Astrocyte (in vitro differentiated cells and primary cell): ENCODE data around the gene LSM12. TPM values are rescaled to one million over a fixed set of nuclear protein-coding genes. Genes with fewer than 3 reads are reported as not detected.

ENCODE experiments used
- DNase-seq: peaks from one replicate; pipeline ENCODE4 v3.0.0-alpha.2; 2010; ENCODE audit warnings: low read depth
- FAIRE-seq: peaks from 2 replicates; lab custom pipeline; 2011; peaks lifted over from hg19 to GRCh38; lab: Jason Lieb, UNC
- H2AFZ ChIP-seq: 2 replicates; pipeline ENCODE4 v1.6.0; 2012; ENCODE audit warnings: low read depth, low read length, inconsistent platforms
- H3K27ac ChIP-seq: 2 replicates; pipeline ENCODE4 v1.5.1; 2011; ENCODE audit warnings: low read depth, low read length, inconsistent platforms
- H3K27me3 ChIP-seq: 2 replicates; pipeline ENCODE4 v1.6.0; 2011; ENCODE audit warnings: low read length, inconsistent platforms; ENCODE audit not compliant: insufficient read depth
- H3K36me3 ChIP-seq: 2 replicates; pipeline ENCODE4 v1.5.1; 2011; ENCODE audit warnings: low read length, inconsistent platforms; ENCODE audit not compliant: insufficient read depth
- H3K4me1 ChIP-seq: 2 replicates; pipeline ENCODE4 v1.5.1; 2011; ENCODE audit warnings: low read length, inconsistent platforms; ENCODE audit not compliant: insufficient read depth
- H3K4me2 ChIP-seq: 2 replicates; pipeline ENCODE4 v1.6.0; 2012; ENCODE audit warnings: low read length, inconsistent platforms
- H3K4me3 ChIP-seq: 2 replicates; pipeline ENCODE4 v1.5.1; 2011; ENCODE audit warnings: low read depth, mild to moderate bottlenecking, low read length, inconsistent platforms; ENCODE audit not compliant: insufficient read depth
- H3K79me2 ChIP-seq: 2 replicates; pipeline ENCODE4 v1.6.0; 2012; ENCODE audit warnings: mild to moderate bottlenecking, low read length, inconsistent platforms; ENCODE audit not compliant: insufficient read depth
- H3K9ac ChIP-seq: 2 replicates; pipeline ENCODE4 v1.6.0; 2012; ENCODE audit warnings: mild to moderate bottlenecking, low read length, inconsistent platforms
- H3K9me3 ChIP-seq: 2 replicates; pipeline ENCODE4 v1.5.1; 2012; ENCODE audit warnings: low read depth, mild to moderate bottlenecking, low read length, inconsistent platforms; ENCODE audit not compliant: insufficient read depth
- H4K20me1 ChIP-seq: 2 replicates; pipeline ENCODE4 v1.6.0; 2012; ENCODE audit warnings: low read length, inconsistent platforms; ENCODE audit not compliant: insufficient read depth
- H3K27ac Mint-ChIP-seq: one replicate; pipeline ENCODE4 v1.8.0; 2021; ENCODE audit warnings: mild to moderate bottlenecking, mixed read lengths; ENCODE audit not compliant: unreplicated experiment
- H3K27me3 Mint-ChIP-seq: one replicate; pipeline ENCODE4 v1.8.0; 2021; ENCODE audit warnings: low read depth, mixed read lengths; ENCODE audit not compliant: unreplicated experiment
- H3K36me3 Mint-ChIP-seq: one replicate; pipeline ENCODE4 v1.8.0; 2021; ENCODE audit warnings: low read depth, mixed read lengths; ENCODE audit not compliant: unreplicated experiment
- H3K4me1 Mint-ChIP-seq: one replicate; pipeline ENCODE4 v1.8.0; 2021; ENCODE audit warnings: low read depth, mixed read lengths; ENCODE audit not compliant: unreplicated experiment
- H3K4me3 Mint-ChIP-seq: one replicate; pipeline ENCODE4 v1.8.0; 2021; ENCODE audit warnings: mild to moderate bottlenecking, moderate library complexity, mixed read lengths; ENCODE audit not compliant: unreplicated experiment
- H3K9me3 Mint-ChIP-seq: one replicate; pipeline ENCODE4 v1.8.0; 2021; ENCODE audit warnings: mild to moderate bottlenecking, mixed read lengths; ENCODE audit not compliant: unreplicated experiment
- EZH2 ChIP-seq: IDR thresholded peaks from 2 replicates; pipeline ENCODE4 v1.6.1; 2012; ENCODE audit warnings: mild to moderate bottlenecking, low read length, inconsistent platforms; ENCODE audit not compliant: insufficient read depth
- total RNA-seq: library from RNA; stranded (reverse); gene quantifications from 2 replicates; pipeline ENCODE4 v1.2.1, GENCODE V29; 2021
- TF ChIP-seq, protein P1 (sequence below): IDR thresholded peaks from 2 replicates; pipeline ENCODE4 v1.5.1; 2011; ENCODE audit warnings: low read depth, mild to moderate bottlenecking, inconsistent platforms, low read length, moderate library complexity; ENCODE audit not compliant: insufficient read depth

Gene LSM12
- total RNA-seq, 1 donor from 2014 or later = 90.5 TPM

DNA sequence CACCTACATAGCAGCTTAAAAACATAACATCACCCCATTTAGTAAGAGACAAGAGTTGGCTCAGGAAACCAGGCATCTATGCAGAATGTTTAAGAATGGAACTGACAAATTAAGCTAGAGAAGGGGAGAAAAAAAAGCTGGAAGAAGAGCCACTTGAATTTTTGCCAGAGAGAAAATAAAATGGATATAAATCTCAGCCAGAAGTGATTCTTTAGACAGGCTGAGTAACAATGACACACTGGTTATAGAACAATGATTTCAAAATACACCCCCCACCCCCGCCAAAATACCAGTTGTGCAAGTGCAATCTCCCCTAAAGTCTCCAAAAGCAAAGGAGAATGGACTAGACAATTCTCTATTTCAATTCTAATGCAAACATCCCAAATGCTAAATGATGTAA, 22.4 kb downstream of the LSM12 start:
- H3K4me1 Mint-ChIP-seq = peaks cover 37% of the 10 kb centered on the region

DNA sequence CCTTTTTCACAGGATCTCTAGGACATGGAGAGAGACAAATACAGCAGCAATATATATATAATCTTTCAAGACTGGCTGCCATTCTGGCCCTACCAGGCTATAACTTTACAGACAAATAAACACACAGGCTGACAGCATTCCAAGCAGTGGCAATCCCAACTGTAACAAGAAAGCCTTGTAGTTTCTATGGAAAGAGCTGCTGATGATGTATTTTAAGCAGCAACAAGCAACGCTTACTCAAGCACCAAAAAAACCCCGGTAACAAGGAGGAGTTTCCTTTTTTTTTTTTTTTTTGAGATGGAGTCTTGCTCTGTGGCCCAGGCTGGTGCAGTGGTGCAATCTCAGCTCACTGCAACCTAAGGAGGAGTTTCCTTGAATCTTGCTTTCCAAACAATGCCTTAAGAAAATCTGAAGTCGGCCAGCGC, 23.2 kb downstream of the LSM12 start:
- peaks cover 75% of the 10 kb centered on the region for H3K79me2 ChIP-seq
- Mint-ChIP-seq H3K9me3 (no peaks in the 10 kb centered on the region), H3K36me3 (peaks cover 4% of the 10 kb centered on the region), H3K27me3 (no peaks in the 10 kb centered on the region), H3K4me1 (peaks cover 39% of the 10 kb centered on the region), H3K4me3 (no peak overlapping the region), H3K27ac (peak overlapping the region; percentile 77)
- no peaks in the 10 kb centered on the region for H3K9me3 ChIP-seq
- peaks cover 5% of the 10 kb centered on the region for H3K4me1 ChIP-seq
- no peak overlapping the region for H3K9ac ChIP-seq
- no peak overlapping the region for H2AFZ ChIP-seq
- FAIRE-seq (no peak), DNase-seq (no peak)
- H3K36me3 ChIP-seq = peaks cover 17% of the 10 kb centered on the region
- TF ChIP-seq EZH2 = no peak
- TF ChIP-seq, protein P1, sequence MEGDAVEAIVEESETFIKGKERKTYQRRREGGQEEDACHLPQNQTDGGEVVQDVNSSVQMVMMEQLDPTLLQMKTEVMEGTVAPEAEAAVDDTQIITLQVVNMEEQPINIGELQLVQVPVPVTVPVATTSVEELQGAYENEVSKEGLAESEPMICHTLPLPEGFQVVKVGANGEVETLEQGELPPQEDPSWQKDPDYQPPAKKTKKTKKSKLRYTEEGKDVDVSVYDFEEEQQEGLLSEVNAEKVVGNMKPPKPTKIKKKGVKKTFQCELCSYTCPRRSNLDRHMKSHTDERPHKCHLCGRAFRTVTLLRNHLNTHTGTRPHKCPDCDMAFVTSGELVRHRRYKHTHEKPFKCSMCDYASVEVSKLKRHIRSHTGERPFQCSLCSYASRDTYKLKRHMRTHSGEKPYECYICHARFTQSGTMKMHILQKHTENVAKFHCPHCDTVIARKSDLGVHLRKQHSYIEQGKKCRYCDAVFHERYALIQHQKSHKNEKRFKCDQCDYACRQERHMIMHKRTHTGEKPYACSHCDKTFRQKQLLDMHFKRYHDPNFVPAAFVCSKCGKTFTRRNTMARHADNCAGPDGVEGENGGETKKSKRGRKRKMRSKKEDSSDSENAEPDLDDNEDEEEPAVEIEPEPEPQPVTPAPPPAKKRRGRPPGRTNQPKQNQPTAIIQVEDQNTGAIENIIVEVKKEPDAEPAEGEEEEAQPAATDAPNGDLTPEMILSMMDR = no peak
- H3K4me2 ChIP-seq = no peak overlapping the region
- no peak overlapping the region for H3K4me3 ChIP-seq
- peaks cover 79% of the 10 kb centered on the region for H4K20me1 ChIP-seq
- no peaks in the 10 kb centered on the region for H3K27me3 ChIP-seq
- H3K27ac ChIP-seq = no peak overlapping the region

More for the DNA sequence above, 22.4 kb downstream of the LSM12 start:
- H3K79me2 ChIP-seq = peaks cover 79% of the 10 kb centered on the region
- Mint-ChIP-seq H3K9me3 (no peaks in the 10 kb centered on the region), H3K27me3 (no peaks in the 10 kb centered on the region), H3K36me3 (peaks cover 2% of the 10 kb centered on the region), H3K27ac (no peak overlapping the region), H3K4me3 (peak overlapping the region; percentile 41)
- no peak overlapping the region for H3K4me3 ChIP-seq
- H3K36me3 ChIP-seq = peaks cover 20% of the 10 kb centered on the region
- peaks cover 5% of the 10 kb centered on the region for H3K4me1 ChIP-seq
- no peak for TF ChIP-seq EZH2
- TF ChIP-seq, protein P1 = no peak
- H4K20me1 ChIP-seq = peaks cover 80% of the 10 kb centered on the region
- FAIRE-seq = no peak
- no peak overlapping the region for H2AFZ ChIP-seq
- H3K4me2 ChIP-seq = no peak overlapping the region
- no peak overlapping the region for H3K9ac ChIP-seq
- no peaks in the 10 kb centered on the region for H3K9me3 ChIP-seq
- peak; percentile 29 for DNase-seq
- no peak overlapping the region for H3K27ac ChIP-seq
- H3K27me3 ChIP-seq = no peaks in the 10 kb centered on the region

- Mint-ChIP-seq H3K36me3 (peaks cover 8% of the 10 kb centered on the region), H3K27me3 (no peaks in the 10 kb centered on the region), H3K27ac (peak overlapping the region; percentile 92), H3K4me1 (peaks cover 39% of the 10 kb centered on the region), H3K9me3 (no peaks in the 10 kb centered on the region), H3K4me3 (peak overlapping the region; percentile 47)
- H3K27ac ChIP-seq = peak overlapping the region; percentile 41
- H3K9ac ChIP-seq = peak overlapping the region; percentile 33
- no peak for FAIRE-seq
- H3K36me3 ChIP-seq = peaks cover 15% of the 10 kb centered on the region
- peaks cover 80% of the 10 kb centered on the region for H4K20me1 ChIP-seq
- peak overlapping the region; percentile 1 for H3K4me2 ChIP-seq
- TF ChIP-seq, protein P1 = no peak
- no peak for TF ChIP-seq EZH2
- no peak overlapping the region for H3K4me3 ChIP-seq
- H3K4me1 ChIP-seq = peaks cover 5% of the 10 kb centered on the region
- no peaks in the 10 kb centered on the region for H3K27me3 ChIP-seq
- DNase-seq = peak; percentile 77
- no peak overlapping the region for H2AFZ ChIP-seq
- peaks cover 64% of the 10 kb centered on the region for H3K79me2 ChIP-seq
- no peaks in the 10 kb centered on the region for H3K9me3 ChIP-seq
Measured at GRCh38 chr17:44039829-44040635, 26.4 kb downstream of the LSM12 start.
